DOHH2 (cell line): ENCODE measurements around the gene BRMS1.

Source experiments
- CTCF ChIP-seq: fragments of 200-600 bp; sonication (generic); IDR thresholded peaks from one replicate; pipeline ENCODE4 v1.5.1; 2014; ENCODE audit warnings: antibody characterized with exemption, mild to moderate bottlenecking, low read depth, low read length; ENCODE audit not compliant: poor library complexity, severe bottlenecking
- EZH2phosphoT487 ChIP-seq: fragments of 200-600 bp; sonication (generic); IDR thresholded peaks from 2 replicates; pipeline ENCODE4 v1.6.1; 2017; ENCODE audit warnings: borderline replicate concordance, mild to moderate bottlenecking, antibody characterized with exemption, low read length, moderate library complexity, mixed read lengths

GRCh38 chr11:66326261-66327111 lies 18.4 kb downstream of the BRMS1 start:
- TF ChIP-seq EZH2phosphoT487 (no peak), CTCF (no peak)
